ENCODE data around the gene FCGR1A. TPM values are rescaled to one million over a fixed set of nuclear protein-coding genes. Genes with fewer than 3 reads are reported as not detected.
"Not testable (repeated sequence)": the region's sequence is repeated elsewhere in the genome, so short reads cannot be mapped to it uniquely, and the experiment has no call there.

The FCGR1A gene
- total and polyA plus RNA-seq, 2 of the 4 experiments (the other 2 are of a cell fraction), result not detected

DNA sequence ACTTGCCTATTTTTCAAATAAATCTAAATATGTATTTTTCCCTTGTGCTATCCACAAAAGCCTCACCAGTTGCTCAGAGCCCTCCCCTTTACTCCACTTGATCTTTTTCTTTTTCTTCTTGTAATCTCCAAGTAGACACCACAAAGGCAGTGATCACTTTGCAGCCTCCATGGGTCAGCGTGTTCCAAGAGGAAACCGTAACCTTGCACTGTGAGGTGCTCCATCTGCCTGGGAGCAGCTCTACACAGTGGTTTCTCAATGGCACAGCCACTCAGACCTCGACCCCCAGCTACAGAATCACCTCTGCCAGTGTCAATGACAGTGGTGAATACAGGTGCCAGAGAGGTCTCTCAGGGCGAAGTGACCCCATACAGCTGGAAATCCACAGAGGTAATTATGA lies 1.4 kb downstream of the FCGR1A start:
- H3K9ac ChIP-seq (ENCODE audit: low read depth, low read length); H3K79me1 ChIP-seq (ENCODE audit: low read depth in 1 of 2, low read length in 2 of 2); H3K14ac ChIP-seq (replicated peaks; ENCODE audit: low read depth, low read length); H4K91ac ChIP-seq (ENCODE audit: insufficient read depth, low read depth, low read length); H2BK5ac ChIP-seq (ENCODE audit: low read depth, low read length, poor library complexity, severe bottlenecking); H3K9me1 ChIP-seq (ENCODE audit: insufficient read depth, low read length); H2AK5ac ChIP-seq (ENCODE audit: low read depth, low read length); H3K18ac ChIP-seq (ENCODE audit: low read depth, low read length); ATAC-seq (ENCODE audit: low read depth); POLR2A ChIA-PET (ENCODE audit: unreplicated experiment); H3K9me3 ChIP-seq (ENCODE audit: control insufficient read depth, insufficient read depth, low read length); H2BK15ac ChIP-seq (ENCODE audit: low read depth, low read length); CTCF ChIA-PET; H3K4me3 ChIP-seq (ENCODE audit: insufficient read depth, low read depth, low read length); H2AFZ ChIP-seq (replicated peaks; ENCODE audit: low read length, poor library complexity); H3K4me2 ChIP-seq (ENCODE audit: low read depth, low read length); H3K27me3 ChIP-seq (ENCODE audit: control insufficient read depth, insufficient read depth, low read length); H3K23ac ChIP-seq (ENCODE audit: low read depth, low read length); dilution Hi-C loops (cut with HindIII; ENCODE audit: low sequenced_read_pairs, unreplicated experiment); DNase-seq; in situ Hi-C loops (cut with MboI; ENCODE audit: low sequenced_read_pairs); H4K5ac ChIP-seq (ENCODE audit: low read depth, low read length); H4K20me1 ChIP-seq (ENCODE audit: insufficient read depth, low read length); H3K4me1 ChIP-seq (ENCODE audit: control insufficient read depth, insufficient read depth, low read length); H3K4ac ChIP-seq (ENCODE audit: low read depth, low read length); H3K36me3 ChIP-seq (ENCODE audit: control insufficient read depth, insufficient read depth, low read length); H3K27ac ChIP-seq (ENCODE audit: insufficient read depth, low read length); H3K56ac ChIP-seq (ENCODE audit: extremely low read depth, insufficient read depth, low read length); H4K8ac ChIP-seq (ENCODE audit: low read depth in 2 of 2, low read length in 2 of 2); H2BK120ac ChIP-seq (ENCODE audit: low read depth, low read length); H2BK20ac ChIP-seq (ENCODE audit: low read depth, low read length); BruUV-seq (replicated peaks); intact Hi-C loops (cut with micrococcal nuclease); H2AK9ac ChIP-seq (replicated peaks; ENCODE audit: low read depth, low read length, poor library complexity): not testable (repeated sequence)
- no CpG with 5 or more reads among the region's 4 CpGs for whole genome bisulfite sequencing, 2 experiments (ENCODE audit: extremely low coverage in 2 of 2, insufficient read length in 1 of 2)

- ATAC-seq (ENCODE audit: low read depth); H2BK120ac ChIP-seq (ENCODE audit: low read depth, low read length); H3K23ac ChIP-seq (ENCODE audit: low read depth, low read length); H4K20me1 ChIP-seq (ENCODE audit: insufficient read depth, low read length); H3K9me1 ChIP-seq (ENCODE audit: insufficient read depth, low read length); H3K18ac ChIP-seq (ENCODE audit: low read depth, low read length); DNase-seq; H3K14ac ChIP-seq (replicated peaks; ENCODE audit: low read depth, low read length); H3K4ac ChIP-seq (ENCODE audit: low read depth, low read length); H3K27ac ChIP-seq (ENCODE audit: insufficient read depth, low read length); H3K56ac ChIP-seq (ENCODE audit: extremely low read depth, insufficient read depth, low read length); in situ Hi-C loops (cut with MboI; ENCODE audit: low sequenced_read_pairs); H3K9ac ChIP-seq (ENCODE audit: low read depth, low read length); H2BK15ac ChIP-seq (ENCODE audit: low read depth, low read length); H3K9me3 ChIP-seq (ENCODE audit: control insufficient read depth, insufficient read depth, low read length); dilution Hi-C loops (cut with HindIII; ENCODE audit: low sequenced_read_pairs, unreplicated experiment); H3K4me2 ChIP-seq (ENCODE audit: low read depth, low read length); H3K27me3 ChIP-seq (ENCODE audit: control insufficient read depth, insufficient read depth, low read length); H2AK5ac ChIP-seq (ENCODE audit: low read depth, low read length); H2BK5ac ChIP-seq (ENCODE audit: low read depth, low read length, poor library complexity, severe bottlenecking); H4K8ac ChIP-seq (ENCODE audit: low read depth in 2 of 2, low read length in 2 of 2); BruUV-seq (replicated peaks); H2BK20ac ChIP-seq (ENCODE audit: low read depth, low read length); H3K4me1 ChIP-seq (ENCODE audit: control insufficient read depth, insufficient read depth, low read length); intact Hi-C loops (cut with micrococcal nuclease); H2AFZ ChIP-seq (replicated peaks; ENCODE audit: low read length, poor library complexity); POLR2A ChIA-PET (ENCODE audit: unreplicated experiment); CTCF ChIA-PET; H4K91ac ChIP-seq (ENCODE audit: insufficient read depth, low read depth, low read length); H3K4me3 ChIP-seq (ENCODE audit: insufficient read depth, low read depth, low read length); H2AK9ac ChIP-seq (replicated peaks; ENCODE audit: low read depth, low read length, poor library complexity); H4K5ac ChIP-seq (ENCODE audit: low read depth, low read length); H3K79me1 ChIP-seq (ENCODE audit: low read depth in 1 of 2, low read length in 2 of 2); H3K36me3 ChIP-seq (ENCODE audit: control insufficient read depth, insufficient read depth, low read length): not testable (repeated sequence)
- no CpG with 5 or more reads among the region's 3 CpGs for WGBS, 2 experiments (ENCODE audit: extremely low coverage in 2 of 2, insufficient read length in 1 of 2)
Measured at GRCh38 chr1:149787688-149788451, 5.4 kb downstream of the FCGR1A start.

All from IMR-90 (cell line).